H1 (cell line): ENCODE measurements around the gene COL27A1. TPM values are rescaled to one million over a fixed set of nuclear protein-coding genes. Genes with fewer than 3 reads are reported as not detected.

ENCODE experiments used
- CBX5 ChIP-seq: fragments of 300-800, 300-1000 bp; sonication (generic); IDR thresholded peaks from 2 replicates; pipeline ENCODE4 v1.7.1; 2016; ENCODE audit warnings: antibody characterized with exemption, low read length, low read depth
- CREB1 ChIP-seq: IDR thresholded peaks from 2 replicates; pipeline ENCODE4 v1.6.1; 2012; ENCODE audit warnings: inconsistent platforms
- RBBP5 ChIP-seq: IDR thresholded peaks from 2 replicates; pipeline ENCODE4 v1.7.1; 2012; ENCODE audit warnings: low read depth, mild to moderate bottlenecking, inconsistent platforms, low read length, moderate library complexity, borderline replicate concordance
- TAF1 ChIP-seq: IDR thresholded peaks from 2 replicates; pipeline ENCODE4 v1.6.1; 2011; ENCODE audit warnings: mild to moderate bottlenecking, low read depth, low read length
- polyA plus RNA-seq, 7 experiments: library from polyadenylated mRNA; depleted of rRNA in 3 of 7; stranded (reverse) in 5 of 7; unstranded in 2 of 7; fragments of >200 nt in 5 of 7; fragments of 200-250 nt in 2 of 7; gene quantifications; 1 replicate in 5 of 7; 2 replicates in 1 of 7; 4 replicates in 1 of 7; pipeline versions ENCODE4 v1.2.1 to v1.2.3, GENCODE V29; 2011 to 2013; ENCODE audit warnings: missing spikeins in 2 of 7, mixed read lengths in 2 of 7
- total RNA-seq: library from RNA; stranded (reverse); fragmentation: NEBNext Ultra II Directional; extraction: Animal tissue kit (Norgen Biotek cat#: 25700); gene quantifications from 2 replicates; pipeline ENCODE4 v1.2.1, GENCODE V29; 2021

COL27A1 gene
- total and polyA plus RNA-seq, 2 of the 8 experiments (the other 6 are each of a cell fraction or from before 2014, with no cell fraction given), result 15.1 to 22.8 TPM

GRCh38 chr9:114114364-114114763, 41.0 kb upstream of the COL27A1 start (continued):
- no peak for TF ChIP-seq TAF1
- no peak for TF ChIP-seq CBX5
- TF ChIP-seq RBBP5, result no peak
- no peak for TF ChIP-seq CREB1
